HCT116 (cell line): ENCODE data around the gene COMTD1. TPM values are rescaled to one million over a fixed set of nuclear protein-coding genes. Genes with fewer than 3 reads are reported as not detected.
"Not testable (repeated sequence)": the region's sequence is repeated elsewhere in the genome, so short reads cannot be mapped to it uniquely, and the experiment has no call there.

Experiments
- ATAC-seq: fragments of 200-7000 bp; cut with Tn5 transposase; 2 replicates; pipeline ENCODE4 v1.9.1; 2020; ENCODE audit warnings: mild to moderate bottlenecking, moderate library complexity
- BruUV-seq: library from RNA; stranded (reverse); fragments of 400-500 nt; replicated peaks from 2 replicates; lab custom pipeline; 2021; lab: Mats Ljungman, UMichigan
- CTCF ChIA-PET: fragments of 300-600 bp; sonication (Branson Sonifier 250); formaldehyde crosslinking; loops from one replicate; lab custom pipeline; 2021; ENCODE audit warnings: antibody characterized with exemption; lab: Charles Lee
- POLR2A ChIA-PET: fragments of 300-600, 350-600 bp; sonication (Branson Sonifier 250); formaldehyde crosslinking; loops from one replicate; lab custom pipeline; 2021; ENCODE audit warnings: antibody characterized with exemption; lab: Charles Lee
- RAD21 ChIA-PET, 2 experiments: fragments of 300-600 bp; sonication (Branson Sonifier 250); formaldehyde crosslinking; loops; one replicate each; lab custom pipeline; 2023; ENCODE audit warnings: low total read pairs in 2 of 2; ENCODE audit not compliant: uncharacterized antibody in 2 of 2, unreplicated experiment in 2 of 2, low non-redundant PET in 1 of 2; lab: Charles Lee
- DNase-seq: peaks from one replicate; pipeline ENCODE4 v3.0.0-alpha.2; 2010; ENCODE audit warnings: low read depth, low spot score
- H2AFZ ChIP-seq: fragments of 200-600 bp; shearing (Covaris generic), sonication (generic); 2 replicates; pipeline ENCODE4 v1.6.1; 2017; ENCODE audit warnings: low read depth, mixed run types, mixed read lengths, antibody characterized with exemption, low read length; ENCODE audit not compliant: poor library complexity, severe bottlenecking
- H3K27ac ChIP-seq: 2 replicates; pipeline ENCODE4 v1.5.1; 2012; ENCODE audit warnings: low read depth, low read length
- H3K27me3 ChIP-seq: fragments of 200-600 bp; sonication (generic); 2 replicates; pipeline ENCODE4 v1.6.1; 2016; ENCODE audit warnings: mixed run types, low read length, mixed read lengths; ENCODE audit not compliant: insufficient read depth
- H3K36me3 ChIP-seq, 2 experiments: fragments of 200-500 bp in 1 of 2; fragments of 200-600 bp in 1 of 2; sonication (Bioruptor generic) in 1 of 2; sonication (generic) in 1 of 2; 2 replicates each; pipeline versions ENCODE4 v1.5.1 to v1.6.1; 2014 to 2016; ENCODE audit warnings: low read length in 2 of 2, inconsistent platforms in 1 of 2, mixed read lengths in 1 of 2, mixed run types in 1 of 2; ENCODE audit not compliant: insufficient read depth in 2 of 2, control insufficient read depth in 1 of 2
- H3K4me1 ChIP-seq, 2 experiments: fragments of 200-600 bp in 1 of 2; sonication (generic) in 1 of 2; 2 replicates each; pipeline versions ENCODE4 v1.5.1 to v1.6.1; 2012 to 2017; ENCODE audit warnings: low read length in 2 of 2, inconsistent platforms in 1 of 2, mild to moderate bottlenecking in 1 of 2, mixed read lengths in 1 of 2, mixed run types in 1 of 2, moderate library complexity in 1 of 2; ENCODE audit not compliant: insufficient read depth in 2 of 2, control insufficient read depth in 1 of 2
- H3K4me2 ChIP-seq: fragments of 200-600 bp; sonication (generic); 2 replicates; pipeline ENCODE4 v1.6.1; 2017; ENCODE audit warnings: mixed run types, low read length, mixed read lengths
- H3K4me3 ChIP-seq, 2 experiments: fragments of 200-600 bp in 1 of 2; sonication (generic) in 1 of 2; replicated peaks in 1 of 2; 2 replicates each; pipeline ENCODE4 v1.5.1; 2011 to 2016; ENCODE audit warnings: low read length in 2 of 2, control low read depth in 1 of 2, low read depth in 1 of 2, mild to moderate bottlenecking in 1 of 2, mixed read lengths in 1 of 2, mixed run types in 1 of 2
- H3K79me2 ChIP-seq: fragments of 200-600 bp; sonication (generic); 2 replicates; pipeline ENCODE4 v1.6.1; 2017; ENCODE audit warnings: mild to moderate bottlenecking, mixed run types, low read length, moderate library complexity, mixed read lengths; ENCODE audit not compliant: insufficient read depth
- H3K9ac ChIP-seq: fragments of 200-600 bp; sonication (generic); 2 replicates; pipeline ENCODE4 v1.6.1; 2016; ENCODE audit warnings: low read length, mixed read lengths
- H3K9me2 ChIP-seq: fragments of 200-600 bp; sonication (generic), shearing (Covaris generic); 2 replicates; pipeline ENCODE4 v1.6.1; 2017; ENCODE audit warnings: mixed run types, mild to moderate bottlenecking, moderate library complexity; ENCODE audit not compliant: insufficient read depth
- H3K9me3 ChIP-seq, 2 experiments: fragments of 200-500 bp in 1 of 2; fragments of 200-600 bp in 1 of 2; sonication (Bioruptor generic) in 1 of 2; sonication (generic) in 1 of 2; 2 replicates each; pipeline ENCODE4 v1.6.1; 2014 to 2017; ENCODE audit warnings: low read length in 2 of 2, mixed read lengths in 2 of 2, inconsistent platforms in 1 of 2, low read depth in 1 of 2, mild to moderate bottlenecking in 1 of 2, mixed run types in 1 of 2, moderate library complexity in 1 of 2; ENCODE audit not compliant: control insufficient read depth in 1 of 2, insufficient read depth in 1 of 2
- H4K20me1 ChIP-seq: fragments of 200-600 bp; sonication (generic), shearing (Covaris generic); 2 replicates; pipeline ENCODE4 v1.6.1; 2017; ENCODE audit warnings: mixed run types, mild to moderate bottlenecking, moderate library complexity; ENCODE audit not compliant: insufficient read depth
- SP1 ChIP-seq: IDR thresholded peaks from 2 replicates; pipeline ENCODE4 v1.6.1; 2012; ENCODE audit warnings: low read depth
- SRF ChIP-seq: IDR thresholded peaks from 2 replicates; pipeline ENCODE4 v1.6.1; 2012; ENCODE audit warnings: low read depth
- TCF7L2 ChIP-seq: IDR thresholded peaks from 2 replicates; pipeline ENCODE4 v1.7.0; 2011; ENCODE audit warnings: borderline replicate concordance, inconsistent platforms; ENCODE audit not compliant: insufficient read depth, insufficient read length; ENCODE audit errors: extremely low read depth
- YY1 ChIP-seq: IDR thresholded peaks from 2 replicates; pipeline ENCODE4 v1.6.1; 2011; ENCODE audit warnings: low read length, low read depth, moderate library complexity, mild to moderate bottlenecking; ENCODE audit not compliant: insufficient replicate concordance; ENCODE audit errors: extremely low read depth
- intact Hi-C: fragments of 100-400 bp; cut with micrococcal nuclease; formaldehyde crosslinking; loops from 2 replicates; pipeline ENCODE4 v1.10.0; 2022
- total RNA-seq: library from RNA; stranded (reverse); gene quantifications from one replicate; pipeline ENCODE4 v1.2.1, GENCODE V29; 2021; ENCODE audit not compliant: unreplicated experiment

COMTD1 gene
- total RNA-seq, 1 experiment from 2014 or later: 35.1 TPM

DNA sequence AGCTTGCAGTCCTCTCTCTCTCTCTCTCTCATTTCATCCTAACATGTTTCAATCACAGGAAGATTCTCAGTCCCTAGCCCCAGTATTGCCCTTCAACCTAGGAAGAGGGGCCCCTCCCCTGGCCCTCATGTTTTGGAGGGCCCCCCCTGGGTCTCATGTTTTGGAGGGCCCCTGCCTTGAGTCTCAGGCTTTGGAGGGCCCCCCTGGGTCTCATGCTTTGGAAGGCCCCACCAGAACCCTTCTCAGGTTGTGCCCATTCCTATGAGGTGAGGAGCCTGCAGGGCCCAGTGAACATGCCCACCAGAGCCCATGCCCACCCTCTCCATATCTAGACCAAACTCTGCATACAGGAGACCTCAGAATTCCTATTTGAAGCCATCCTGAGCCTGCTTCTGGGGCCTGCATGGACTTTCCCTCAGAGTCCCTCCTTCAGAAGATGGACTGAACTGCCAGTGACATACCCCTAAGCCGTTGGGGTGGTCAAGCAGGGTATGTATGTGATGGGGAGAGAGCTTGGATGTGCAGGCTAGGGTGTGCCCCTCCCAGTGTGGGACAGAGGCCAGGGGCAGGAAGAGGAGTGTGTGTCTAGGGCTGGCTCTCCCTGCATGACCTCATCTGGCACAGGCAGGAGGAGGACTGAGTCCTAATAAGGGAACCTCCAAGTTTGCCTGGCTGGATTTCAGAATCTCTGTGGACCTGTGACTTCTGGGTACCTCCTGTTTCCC, 33.3 kb downstream of the COMTD1 start:
- Histone ChIP-seq H3K9me2 (no peaks in the 10 kb centered on the region), H3K9ac (no peak overlapping the region), H3K27me3 (no peaks in the 10 kb centered on the region), H3K9me3 (no peaks in the 10 kb centered on the region), H3K4me1 (peaks cover 0 to 39% of the 10 kb centered on the region in 2 experiments; a peak in 2 of 4 replicates), H3K27ac (no peak overlapping the region), H3K36me3 (no peaks in the 10 kb centered on the region), H4K20me1 (no peaks in the 10 kb centered on the region), H3K4me2 (peak overlapping the region; percentile 23), H3K79me2 (no peaks in the 10 kb centered on the region), H3K4me3 (no peak overlapping the region), H2AFZ (no peak overlapping the region)
- BruUV-seq: no TSS peak
- ChIA-PET CTCF (no interaction called here), RAD21 (no interaction called here), POLR2A (interaction anchor here (1.3 kb wide), 1 partner anchor 8 kb away, joined by 4 read pairs; the partner anchor contains the start of gene VDAC2)
- ATAC-seq (peak; percentile 63), DNase-seq (no peak)
- intact Hi-C loops: no loop called here
- TF ChIP-seq YY1 (no peak), SRF (0 out of 2 replicates have a peak, but pooled peaks have one; percentile 43)
- TF ChIP-seq, all 23 proteins: peak for 1

DNA sequence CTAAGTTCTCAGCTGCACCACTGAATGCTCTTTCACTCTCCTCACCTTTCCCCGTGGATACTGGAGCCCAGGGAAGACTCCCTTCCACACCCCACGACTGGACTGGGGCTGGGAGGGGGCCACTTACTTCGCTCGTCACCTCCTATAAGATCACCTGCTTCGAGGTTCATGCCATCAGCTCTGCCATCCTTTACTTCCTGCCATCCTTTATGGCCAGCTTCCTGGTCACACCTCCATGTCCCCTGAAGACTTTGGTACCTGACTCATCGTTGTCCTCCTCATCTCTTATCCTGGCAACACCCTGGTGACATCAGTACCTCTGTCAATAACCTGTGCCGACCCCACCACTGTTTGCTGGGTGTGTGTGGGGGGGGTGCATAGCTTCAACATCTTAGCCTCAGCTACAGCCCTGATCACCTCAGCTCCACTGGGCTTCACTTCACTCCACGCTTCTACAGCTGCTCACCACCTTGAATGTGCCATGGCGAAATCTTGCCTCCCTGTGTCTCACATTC, 33.9 kb downstream of the COMTD1 start:
- TF ChIP-seq SP1 (0 out of 2 replicates have a peak, but pooled peaks have one; percentile 36), SRF (peak; percentile 55; the same call in 1 of the 2 replicates), TCF7L2 (no peak)
- no peaks in the 10 kb centered on the region for H3K9me3 ChIP-seq
- intact Hi-C loops: no loop called here
- no peaks in the 10 kb centered on the region for H3K79me2 ChIP-seq
- H2AFZ ChIP-seq: no peak overlapping the region
- H4K20me1 ChIP-seq: no peaks in the 10 kb centered on the region
- peaks cover 0 to 38% of the 10 kb centered on the region in 2 experiments; a peak in 2 of 4 replicates for H3K4me1 ChIP-seq
- ChIA-PET POLR2A (interaction anchor here (1.3 kb wide), 1 partner anchor 8 kb away, joined by 4 read pairs; the partner anchor contains the start of gene VDAC2), RAD21 (no interaction called here), CTCF (no interaction called here)
- H3K4me2 ChIP-seq: peak overlapping the region; percentile 23; the same call in 1 of the 2 replicates
- H3K4me3 ChIP-seq: no peak overlapping the region
- no peak; the same call in 1 of the 2 replicates for ATAC-seq
- H3K36me3 ChIP-seq: no peaks in the 10 kb centered on the region
- no peak overlapping the region for H3K9ac ChIP-seq
- no peaks in the 10 kb centered on the region for H3K9me2 ChIP-seq
- no peaks in the 10 kb centered on the region for H3K27me3 ChIP-seq
- no peak overlapping the region for H3K27ac ChIP-seq
- no TSS peak for BruUV-seq
- no peak for DNase-seq

- CTCF ChIA-PET: interaction anchor here (1.4 to 1.9 kb wide), 2 partner anchors 11 to 12 kb away, joined by 3 to 5 read pairs; no protein-coding TSS in a partner anchor
- H3K9ac ChIP-seq, RAD21 ChIA-PET, H3K9me2 ChIP-seq, H3K27me3 ChIP-seq, DNase-seq, H3K9me3 ChIP-seq, BruUV-seq, H3K79me2 ChIP-seq, intact Hi-C loops, H3K27ac ChIP-seq, POLR2A ChIA-PET, ATAC-seq, H3K36me3 ChIP-seq, H4K20me1 ChIP-seq, H3K4me3 ChIP-seq, H3K4me2 ChIP-seq, H2AFZ ChIP-seq: not testable (repeated sequence)
- H3K4me1 ChIP-seq: peaks cover 0 to 34% of the 10 kb centered on the region in 2 experiments; a peak in 2 of 4 replicates
Observed at GRCh38 chr10:75199949-75200348, 35.8 kb downstream of the COMTD1 start.
